T-helper 1 cell (primary cell): ENCODE measurements around the gene ZNF487.
"Not testable (repeated sequence)": the region's sequence is repeated elsewhere in the genome, so short reads cannot be mapped to it uniquely, and the experiment has no call there.

Source experiments
- DNase-seq, 5 donors: peaks; one replicate each; pipeline ENCODE4 v3.0.0-alpha.2; 2012 to 2020

ZNF487 gene

GRCh38 chr10:43440463-43441134 is 3.7 kb downstream of the ZNF487 start:
- DNase-seq: no peak

- no peak for DNase-seq
Observed at GRCh38 chr10:43444323-43444722, 7.4 kb downstream of the ZNF487 start.

GRCh38 chr10:43444897-43445466 is 8.1 kb downstream of the ZNF487 start:
- no peak for DNase-seq

GRCh38 chr10:43446219-43447017 is 9.5 kb downstream of the ZNF487 start:
- not testable (repeated sequence) for DNase-seq

- no peak for DNase-seq
Observed at GRCh38 chr10:43448742-43449141, 11.8 kb downstream of the ZNF487 start.

GRCh38 chr10:43452356-43452914 is 15.5 kb downstream of the ZNF487 start:
- DNase-seq: no peak

GRCh38 chr10:43453266-43453831 is 16.4 kb downstream of the ZNF487 start:
- peak in 1 of 5 donors; percentile 49 for DNase-seq

GRCh38 chr10:43454025-43454424 is 17.1 kb downstream of the ZNF487 start:
- DNase-seq: not testable (repeated sequence)

GRCh38 chr10:43456561-43456960 is 19.6 kb downstream of the ZNF487 start:
- DNase-seq: not testable (repeated sequence)

- no peak for DNase-seq
Observed at GRCh38 chr10:43458227-43458626, 21.3 kb downstream of the ZNF487 start.

- peak in 2 of 5 donors; percentile 48 to 79 for DNase-seq
Observed at GRCh38 chr10:43461950-43462349, 25.0 kb downstream of the ZNF487 start.

GRCh38 chr10:43465086-43465735 is 28.3 kb downstream of the ZNF487 start:
- DNase-seq: not testable (repeated sequence)

GRCh38 chr10:43465736-43466120 is 28.8 kb downstream of the ZNF487 start:
- not testable (repeated sequence) for DNase-seq

- no peak for DNase-seq
Observed at GRCh38 chr10:43471146-43471545, 34.2 kb downstream of the ZNF487 start.

GRCh38 chr10:43471935-43472720 is 35.2 kb downstream of the ZNF487 start:
- DNase-seq: no peak

- no peak for DNase-seq
Observed at GRCh38 chr10:43479275-43479674, 42.4 kb downstream of the ZNF487 start.

- no peak for DNase-seq
Observed at GRCh38 chr10:43482319-43483078, 45.6 kb downstream of the ZNF487 start.

GRCh38 chr10:43491855-43492254 is 54.9 kb downstream of the ZNF487 start:
- no peak for DNase-seq

- DNase-seq: no peak
Observed at GRCh38 chr10:43502931-43503330, 66.0 kb downstream of the ZNF487 start.

GRCh38 chr10:43524434-43525247 is 87.7 kb downstream of the ZNF487 start:
- DNase-seq: no peak
